Natural killer cell (primary cell): ENCODE measurements around the gene ATP2B2. TPM values are rescaled to one million over a fixed set of nuclear protein-coding genes. Genes with fewer than 3 reads are reported as not detected.

ENCODE experiments used
- ATAC-seq, 3 donors: fragments of 150-1000 bp in 2 of 3; fragments of 200-7000 bp in 1 of 3; cut with Tn5 transposase; 1 replicate in 1 of 3; 2 replicates in 2 of 3; pipeline ENCODE4 v1.10.0; 2021; ENCODE audit warnings: mild to moderate bottlenecking in 2 of 3, moderate library complexity in 2 of 3
- DNase-seq, 2 donors: peaks; one replicate each; pipeline versions ENCODE4 v3.0.0 to v3.0.0-alpha.2; 2013 to 2021; ENCODE audit warnings: mixed read lengths in 1 of 2
- H3K27ac ChIP-seq: one replicate; pipeline ENCODE4 v1.5.1; 2013; ENCODE audit warnings: mild to moderate bottlenecking, low read length
- H3K27me3 ChIP-seq: one replicate; pipeline ENCODE4 v1.6.1; 2013; ENCODE audit warnings: low read length; ENCODE audit not compliant: control insufficient read depth, insufficient read depth
- H3K36me3 ChIP-seq: one replicate; pipeline ENCODE4 v1.6.1; 2013; ENCODE audit warnings: low read length; ENCODE audit not compliant: control insufficient read depth, insufficient read depth
- H3K4me1 ChIP-seq: one replicate; pipeline ENCODE4 v1.6.1; 2013; ENCODE audit warnings: low read length; ENCODE audit not compliant: control insufficient read depth, insufficient read depth
- H3K4me3 ChIP-seq: one replicate; pipeline ENCODE4 v1.5.1; 2013; ENCODE audit warnings: low read length
- H3K9me3 ChIP-seq: one replicate; pipeline ENCODE4 v1.6.1; 2013; ENCODE audit warnings: low read length; ENCODE audit not compliant: control insufficient read depth, insufficient read depth
- H3K27ac Mint-ChIP-seq, 2 donors: one replicate each; pipeline ENCODE4 v1.8.0; 2022; ENCODE audit warnings: mild to moderate bottlenecking in 2 of 2, mixed read lengths in 2 of 2, moderate library complexity in 1 of 2
- H3K27me3 Mint-ChIP-seq, 2 donors: one replicate each; pipeline ENCODE4 v1.8.0; 2022; ENCODE audit warnings: low read depth in 2 of 2, mixed read lengths in 2 of 2
- H3K36me3 Mint-ChIP-seq: one replicate; pipeline ENCODE4 v1.8.0; 2022; ENCODE audit warnings: mixed read lengths
- H3K4me1 Mint-ChIP-seq, 2 donors: one replicate each; pipeline ENCODE4 v1.8.0; 2022; ENCODE audit warnings: mixed read lengths in 2 of 2
- H3K4me3 Mint-ChIP-seq: one replicate; pipeline ENCODE4 v1.8.0; 2022; ENCODE audit warnings: mild to moderate bottlenecking, moderate library complexity, mixed read lengths
- H3K9me3 Mint-ChIP-seq, 2 donors: one replicate each; pipeline ENCODE4 v1.8.0; 2022; ENCODE audit warnings: mixed read lengths in 2 of 2
- CTCF ChIP-seq: fragments of 200-600 bp; IDR thresholded peaks from one replicate; pipeline ENCODE4 v1.8.0; 2022; ENCODE audit warnings: antibody characterized with exemption
- WGBS: methylation state at CpG from one replicate; pipeline ENCODE4 v1.1.7; 2013; ENCODE audit warnings: missing lambda C conversion rate; ENCODE audit not compliant: insufficient coverage; 5-methylcytosine and 5-hydroxymethylcytosine counted together
- intact Hi-C: fragments of 100-400 bp; cut with micrococcal nuclease; formaldehyde crosslinking; loops from one replicate; pipeline ENCODE4 v1.14.2; 2022
- total RNA-seq, 4 donors: library from RNA; stranded (reverse); fragments of 120-200 nt in 1 of 4; gene quantifications; one replicate each; pipeline versions ENCODE4 v1.2.3 to v1.2.4, GENCODE V29; 2013 to 2022

Gene ATP2B2
- total RNA-seq, 3 donors from 2014 or later (not counting 1 experiment from before 2014, with no cell fraction given), result not detected

- Mint-ChIP-seq H3K4me3 (no peak overlapping the region), H3K27me3 (peaks cover 10 to 29% of the 10 kb centered on the region in 2 donors), H3K36me3 (no peaks in the 10 kb centered on the region), H3K9me3 (no peaks in the 10 kb centered on the region), H3K27ac (no peak overlapping the region), H3K4me1 (no peaks in the 10 kb centered on the region)
- ATAC-seq (no peak), DNase-seq (peak in 1 of 2 donors; percentile 3)
- no peak for TF ChIP-seq CTCF
- Histone ChIP-seq H3K27ac (no peak overlapping the region), H3K27me3 (no peaks in the 10 kb centered on the region), H3K4me3 (no peak overlapping the region), H3K9me3 (no peaks in the 10 kb centered on the region), H3K4me1 (no peaks in the 10 kb centered on the region), H3K36me3 (no peaks in the 10 kb centered on the region)
- 89% methylated on average over 13 of the region's 13 CpGs for WGBS
- intact Hi-C loops, result no loop called here
Measured at GRCh38 chr3:10529809-10530208, 24.4 kb upstream of the ATP2B2 start.

GRCh38 chr3:10528046-10528445 lies 22.7 kb upstream of the ATP2B2 start:
- WGBS, result 73% methylated on average over 7 of the region's 7 CpGs
- no peaks in the 10 kb centered on the region for H3K9me3 Mint-ChIP-seq
- no peaks in the 10 kb centered on the region for H3K9me3 ChIP-seq
- no peaks in the 10 kb centered on the region for H3K36me3 Mint-ChIP-seq
- no peaks in the 10 kb centered on the region for H3K27me3 ChIP-seq
- no peak for TF ChIP-seq CTCF
- no peak overlapping the region for H3K4me3 ChIP-seq
- no peaks in the 10 kb centered on the region for H3K4me1 ChIP-seq
- H3K4me3 Mint-ChIP-seq, result no peak overlapping the region
- H3K4me1 Mint-ChIP-seq, result no peaks in the 10 kb centered on the region
- no peaks in the 10 kb centered on the region for H3K36me3 ChIP-seq
- ATAC-seq (no peak), DNase-seq (peak in 1 of 2 donors; percentile 1)
- no peak overlapping the region for H3K27ac ChIP-seq
- no peak overlapping the region for H3K27ac Mint-ChIP-seq
- intact Hi-C loops, result no loop called here
- H3K27me3 Mint-ChIP-seq, result peaks cover 10 to 42% of the 10 kb centered on the region in 2 donors

- ATAC-seq, result no peak
- H3K27me3 Mint-ChIP-seq, result peaks cover 13 to 42% of the 10 kb centered on the region in 2 donors
Measured at GRCh38 chr3:10527295-10528001, 22.1 kb upstream of the ATP2B2 start.

More at GRCh38 chr3:10527295-10528001, 22.1 kb upstream of the ATP2B2 start:
- no peak overlapping the region for H3K4me3 Mint-ChIP-seq
- Histone ChIP-seq H3K27ac (no peak overlapping the region), H3K9me3 (no peaks in the 10 kb centered on the region), H3K36me3 (no peaks in the 10 kb centered on the region), H3K27me3 (no peaks in the 10 kb centered on the region), H3K4me3 (no peak overlapping the region), H3K4me1 (no peaks in the 10 kb centered on the region)
- no peak overlapping the region for H3K27ac Mint-ChIP-seq
- H3K4me1 Mint-ChIP-seq, result no peaks in the 10 kb centered on the region
- no peaks in the 10 kb centered on the region for H3K9me3 Mint-ChIP-seq
- intact Hi-C loops, result no loop called here
- WGBS, result 87% methylated on average over 13 of the region's 13 CpGs
- peak in 1 of 2 donors; percentile 7 for DNase-seq
- no peaks in the 10 kb centered on the region for H3K36me3 Mint-ChIP-seq
- TF ChIP-seq CTCF, result no peak
